ENCODE data around the gene C10orf67.
"Not testable (repeated sequence)": the region's sequence is repeated elsewhere in the genome, so short reads cannot be mapped to it uniquely, and the experiment has no call there.

- not testable (repeated sequence) for TF ChIP-seq CTCF, POLR2A (IDR thresholded peaks at IDR 0.05)
These were observed 6.1 kb upstream of the C10orf67 start for GRCh38 chr10:23350706-23351105.

Measured in uterus (tissue), 2 donors.